Epithelial cell of esophagus (primary cell): ENCODE results near the gene CPM.
A peak's percentile ranks its signal among the peaks of the same experiment; 100 is the strongest.

Source experiments
- DNase-seq: peaks from one replicate; pipeline ENCODE4 v3.0.0; 2010; ENCODE audit warnings: low read depth
- H3K4me3 ChIP-seq: 2 replicates; pipeline ENCODE4 v1.5.1; 2011; ENCODE audit warnings: mild to moderate bottlenecking, low read length, control low read depth
- TF ChIP-seq, protein P1 (sequence below): IDR thresholded peaks from 2 replicates; pipeline ENCODE4 v1.5.1; 2011; ENCODE audit warnings: low read depth, mild to moderate bottlenecking, low read length, control low read depth, inconsistent platforms; ENCODE audit not compliant: insufficient read depth; ENCODE audit errors: missing control alignments

Gene CPM

DNA sequence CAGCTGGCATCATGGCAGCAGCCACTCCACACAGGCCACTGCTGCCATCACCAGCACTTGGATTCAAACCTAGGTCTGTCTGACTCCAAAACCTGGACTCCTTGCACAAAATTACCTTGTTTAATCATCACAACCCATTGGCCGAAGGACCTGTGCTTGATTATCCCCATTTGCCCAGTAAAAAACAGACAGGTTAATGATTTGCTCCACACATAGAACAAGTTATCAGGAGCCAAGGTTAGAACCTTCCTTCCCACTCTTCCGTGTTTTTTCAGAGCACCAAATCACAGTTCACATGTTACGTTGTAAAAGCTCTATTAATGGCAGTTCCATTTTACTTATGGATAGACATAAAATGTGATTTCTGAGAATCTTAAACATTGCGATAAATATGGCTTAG lies 23.5 kb upstream of the CPM start:
- no peak overlapping the region for H3K4me3 ChIP-seq
- DNase-seq, result no peak
- TF ChIP-seq, protein P1, sequence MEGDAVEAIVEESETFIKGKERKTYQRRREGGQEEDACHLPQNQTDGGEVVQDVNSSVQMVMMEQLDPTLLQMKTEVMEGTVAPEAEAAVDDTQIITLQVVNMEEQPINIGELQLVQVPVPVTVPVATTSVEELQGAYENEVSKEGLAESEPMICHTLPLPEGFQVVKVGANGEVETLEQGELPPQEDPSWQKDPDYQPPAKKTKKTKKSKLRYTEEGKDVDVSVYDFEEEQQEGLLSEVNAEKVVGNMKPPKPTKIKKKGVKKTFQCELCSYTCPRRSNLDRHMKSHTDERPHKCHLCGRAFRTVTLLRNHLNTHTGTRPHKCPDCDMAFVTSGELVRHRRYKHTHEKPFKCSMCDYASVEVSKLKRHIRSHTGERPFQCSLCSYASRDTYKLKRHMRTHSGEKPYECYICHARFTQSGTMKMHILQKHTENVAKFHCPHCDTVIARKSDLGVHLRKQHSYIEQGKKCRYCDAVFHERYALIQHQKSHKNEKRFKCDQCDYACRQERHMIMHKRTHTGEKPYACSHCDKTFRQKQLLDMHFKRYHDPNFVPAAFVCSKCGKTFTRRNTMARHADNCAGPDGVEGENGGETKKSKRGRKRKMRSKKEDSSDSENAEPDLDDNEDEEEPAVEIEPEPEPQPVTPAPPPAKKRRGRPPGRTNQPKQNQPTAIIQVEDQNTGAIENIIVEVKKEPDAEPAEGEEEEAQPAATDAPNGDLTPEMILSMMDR, result no peak

DNA sequence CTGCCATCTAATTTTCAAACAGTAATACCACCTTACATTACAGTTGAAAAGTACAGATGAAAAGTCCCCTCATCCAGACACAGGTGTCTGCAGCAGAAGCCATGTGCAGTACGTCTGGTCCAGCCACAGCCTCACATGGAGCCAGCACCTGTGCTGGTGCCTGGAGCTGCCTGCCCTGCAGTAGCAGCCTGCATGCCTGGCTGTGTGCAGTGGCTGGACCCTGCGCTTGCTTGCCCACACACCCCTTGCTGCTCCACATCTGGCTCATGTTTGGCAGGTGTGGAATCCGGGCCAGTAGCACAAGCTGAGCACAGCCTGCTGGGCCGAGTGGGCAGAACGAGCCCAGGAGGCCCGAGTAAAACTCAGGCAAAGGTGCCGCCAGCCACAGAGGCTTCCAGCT lies 21.8 kb upstream of the CPM start:
- TF ChIP-seq, protein P1, result no peak
- DNase-seq, result no peak
- H3K4me3 ChIP-seq, result no peak overlapping the region

DNA sequence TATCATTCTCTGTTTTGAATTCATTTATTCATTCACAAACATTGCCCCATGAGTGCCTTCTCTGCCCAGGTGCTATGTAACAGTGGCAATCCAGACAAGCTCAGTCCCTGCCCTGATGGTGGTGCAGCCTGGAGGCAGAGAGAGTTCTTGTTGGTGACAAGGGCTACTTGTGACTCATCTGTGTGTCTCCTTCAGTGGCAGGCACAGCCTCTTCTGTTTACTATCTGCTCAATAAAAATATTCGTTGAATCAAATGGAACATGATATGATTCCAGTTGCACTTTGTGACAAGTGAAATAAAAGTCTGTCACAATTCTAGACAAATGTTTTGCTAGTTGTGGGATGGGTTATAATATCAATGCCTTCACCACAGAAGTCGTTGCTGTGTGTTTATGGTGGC lies 20.6 kb upstream of the CPM start:
- H3K4me3 ChIP-seq, result no peak overlapping the region
- peak; percentile 38 for DNase-seq
- TF ChIP-seq, protein P1, result no peak

DNA sequence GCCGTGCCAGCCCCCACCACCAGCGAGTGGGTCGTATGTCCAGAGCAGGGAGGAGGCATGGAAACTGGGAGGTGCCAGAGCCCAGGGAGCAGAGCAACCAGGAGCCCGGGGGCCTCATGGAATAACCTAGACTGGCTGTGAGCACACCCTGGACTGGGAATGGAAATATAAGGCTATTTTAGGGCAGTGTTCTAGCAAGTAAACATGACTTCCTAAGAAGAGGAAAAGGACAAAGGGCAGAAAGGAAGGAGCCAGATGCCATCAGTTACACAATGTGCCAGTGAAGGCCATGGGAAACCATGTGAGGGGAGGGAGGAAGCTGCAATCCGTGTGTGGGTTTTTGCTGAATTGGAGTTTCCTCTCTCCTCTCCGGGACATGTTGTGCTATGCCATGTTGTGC lies 18.7 kb upstream of the CPM start:
- no peak for DNase-seq
- no peak overlapping the region for H3K4me3 ChIP-seq
- TF ChIP-seq, protein P1, result no peak

DNA sequence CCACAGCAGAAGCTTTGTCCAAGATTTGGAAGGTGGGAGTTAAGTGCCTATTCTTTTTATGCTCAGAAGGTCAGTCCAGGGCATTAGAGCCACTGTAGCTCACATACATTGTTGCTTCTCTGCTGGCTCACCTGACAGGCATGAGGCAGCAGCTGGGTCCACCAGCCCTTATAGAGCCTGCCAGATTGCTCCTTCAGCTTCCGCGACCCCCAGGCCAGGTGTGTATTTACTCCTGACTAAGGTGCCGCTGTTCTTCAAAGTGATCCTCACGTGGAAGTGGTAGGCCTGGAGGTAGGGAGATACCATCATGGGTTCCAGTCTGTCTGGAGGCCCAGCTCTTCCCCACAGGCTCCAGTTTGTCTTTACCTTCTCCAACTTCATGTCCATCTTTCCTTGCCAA lies 17.5 kb upstream of the CPM start:
- TF ChIP-seq, protein P1, result no peak
- DNase-seq, result no peak
- no peak overlapping the region for H3K4me3 ChIP-seq

DNA sequence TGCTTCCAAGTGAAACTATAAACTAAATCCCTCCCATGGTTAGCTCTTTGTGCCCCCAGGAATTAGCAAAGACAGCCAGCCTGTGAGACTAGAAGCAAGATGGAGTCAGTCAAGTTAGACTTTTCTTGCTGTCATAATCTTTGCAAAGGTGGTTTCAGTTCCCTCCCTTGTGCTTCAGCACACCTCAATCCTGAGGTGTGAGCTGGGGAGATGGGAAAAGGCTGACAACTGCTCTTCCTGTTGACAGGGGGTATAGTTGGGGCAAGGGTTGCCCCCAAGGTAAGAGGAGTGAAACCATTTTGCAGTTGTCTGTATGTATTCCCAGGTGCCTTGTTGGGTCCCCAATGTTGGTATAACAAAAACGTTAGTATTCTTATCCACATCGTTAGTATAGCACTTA lies 12.3 kb upstream of the CPM start:
- TF ChIP-seq, protein P1, result no peak
- no peak for DNase-seq
- no peak overlapping the region for H3K4me3 ChIP-seq

DNA sequence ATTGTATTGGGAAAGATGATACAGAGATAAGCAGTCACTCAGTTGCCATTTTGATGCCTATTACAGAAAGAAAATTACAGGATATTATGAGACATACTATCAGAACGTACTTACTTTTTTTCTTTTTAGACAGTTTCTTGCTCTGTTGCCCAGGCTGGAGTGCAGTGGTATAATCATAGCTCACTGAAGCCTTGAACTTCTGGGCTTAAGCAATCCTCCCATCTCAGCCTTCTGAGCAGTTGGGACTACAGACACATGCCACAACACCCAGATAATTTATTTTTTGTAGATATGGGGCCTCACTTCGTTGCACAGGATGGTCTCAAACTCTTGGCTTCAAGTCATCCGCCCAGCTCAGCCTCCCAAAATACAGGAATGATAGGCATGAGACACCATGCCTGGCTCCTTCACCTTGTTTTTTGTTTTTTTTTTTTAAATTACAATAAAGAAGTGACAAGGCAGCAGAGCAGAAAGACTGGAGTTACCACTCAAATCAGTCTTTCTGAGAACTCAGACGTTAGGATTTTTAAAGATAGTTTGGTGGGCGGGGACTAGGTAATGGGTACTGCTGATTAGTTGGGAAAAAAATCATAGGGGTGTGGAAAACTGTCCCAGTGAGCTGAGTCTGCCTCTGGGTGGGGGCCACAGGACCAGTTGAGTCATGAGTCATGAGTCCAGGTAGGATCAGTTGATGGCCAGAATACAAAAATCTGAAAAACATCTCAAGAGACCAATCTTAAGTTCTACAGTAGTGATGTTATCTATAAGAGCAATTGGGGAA lies 11.5 kb upstream of the CPM start:
- TF ChIP-seq, protein P1, result no peak
- H3K4me3 ChIP-seq, result no peak overlapping the region
- DNase-seq, result peak; percentile 11
